HCT116 (cell line): ENCODE data around the gene GRK5. TPM values are rescaled to one million over a fixed set of nuclear protein-coding genes. Genes with fewer than 3 reads are reported as not detected.

Experiments used
- ATAC-seq: fragments of 200-7000 bp; cut with Tn5 transposase; 2 replicates; pipeline ENCODE4 v1.9.1; 2020; ENCODE audit warnings: mild to moderate bottlenecking, moderate library complexity
- BruUV-seq: library from RNA; stranded (reverse); fragments of 400-500 nt; replicated peaks from 2 replicates; lab custom pipeline; 2021; lab: Mats Ljungman, UMichigan
- CTCF ChIA-PET: fragments of 300-600 bp; sonication (Branson Sonifier 250); formaldehyde crosslinking; loops from one replicate; lab custom pipeline; 2021; ENCODE audit warnings: antibody characterized with exemption; lab: Charles Lee
- POLR2A ChIA-PET: fragments of 300-600, 350-600 bp; sonication (Branson Sonifier 250); formaldehyde crosslinking; loops from one replicate; lab custom pipeline; 2021; ENCODE audit warnings: antibody characterized with exemption; lab: Charles Lee
- RAD21 ChIA-PET, 2 experiments: fragments of 300-600 bp; sonication (Branson Sonifier 250); formaldehyde crosslinking; loops; one replicate each; lab custom pipeline; 2023; ENCODE audit warnings: low total read pairs in 2 of 2; ENCODE audit not compliant: uncharacterized antibody in 2 of 2, unreplicated experiment in 2 of 2, low non-redundant PET in 1 of 2; lab: Charles Lee
- DNase-seq: peaks from one replicate; pipeline ENCODE4 v3.0.0-alpha.2; 2010; ENCODE audit warnings: low read depth, low spot score
- H2AFZ ChIP-seq: fragments of 200-600 bp; shearing (Covaris generic), sonication (generic); 2 replicates; pipeline ENCODE4 v1.6.1; 2017; ENCODE audit warnings: low read depth, mixed run types, mixed read lengths, antibody characterized with exemption, low read length; ENCODE audit not compliant: poor library complexity, severe bottlenecking
- H3K27ac ChIP-seq: 2 replicates; pipeline ENCODE4 v1.5.1; 2012; ENCODE audit warnings: low read depth, low read length
- H3K27me3 ChIP-seq: fragments of 200-600 bp; sonication (generic); 2 replicates; pipeline ENCODE4 v1.6.1; 2016; ENCODE audit warnings: mixed run types, low read length, mixed read lengths; ENCODE audit not compliant: insufficient read depth
- H3K36me3 ChIP-seq, 2 experiments: fragments of 200-500 bp in 1 of 2; fragments of 200-600 bp in 1 of 2; sonication (Bioruptor generic) in 1 of 2; sonication (generic) in 1 of 2; 2 replicates each; pipeline versions ENCODE4 v1.5.1 to v1.6.1; 2014 to 2016; ENCODE audit warnings: low read length in 2 of 2, inconsistent platforms in 1 of 2, mixed read lengths in 1 of 2, mixed run types in 1 of 2; ENCODE audit not compliant: insufficient read depth in 2 of 2, control insufficient read depth in 1 of 2
- H3K4me1 ChIP-seq, 2 experiments: fragments of 200-600 bp in 1 of 2; sonication (generic) in 1 of 2; 2 replicates each; pipeline versions ENCODE4 v1.5.1 to v1.6.1; 2012 to 2017; ENCODE audit warnings: low read length in 2 of 2, inconsistent platforms in 1 of 2, mild to moderate bottlenecking in 1 of 2, mixed read lengths in 1 of 2, mixed run types in 1 of 2, moderate library complexity in 1 of 2; ENCODE audit not compliant: insufficient read depth in 2 of 2, control insufficient read depth in 1 of 2
- H3K4me2 ChIP-seq: fragments of 200-600 bp; sonication (generic); 2 replicates; pipeline ENCODE4 v1.6.1; 2017; ENCODE audit warnings: mixed run types, low read length, mixed read lengths
- H3K4me3 ChIP-seq, 2 experiments: fragments of 200-600 bp in 1 of 2; sonication (generic) in 1 of 2; replicated peaks in 1 of 2; 2 replicates each; pipeline ENCODE4 v1.5.1; 2011 to 2016; ENCODE audit warnings: low read length in 2 of 2, control low read depth in 1 of 2, low read depth in 1 of 2, mild to moderate bottlenecking in 1 of 2, mixed read lengths in 1 of 2, mixed run types in 1 of 2
- H3K79me2 ChIP-seq: fragments of 200-600 bp; sonication (generic); 2 replicates; pipeline ENCODE4 v1.6.1; 2017; ENCODE audit warnings: mild to moderate bottlenecking, mixed run types, low read length, moderate library complexity, mixed read lengths; ENCODE audit not compliant: insufficient read depth
- H3K9ac ChIP-seq: fragments of 200-600 bp; sonication (generic); 2 replicates; pipeline ENCODE4 v1.6.1; 2016; ENCODE audit warnings: low read length, mixed read lengths
- H3K9me2 ChIP-seq: fragments of 200-600 bp; sonication (generic), shearing (Covaris generic); 2 replicates; pipeline ENCODE4 v1.6.1; 2017; ENCODE audit warnings: mixed run types, mild to moderate bottlenecking, moderate library complexity; ENCODE audit not compliant: insufficient read depth
- H3K9me3 ChIP-seq, 2 experiments: fragments of 200-500 bp in 1 of 2; fragments of 200-600 bp in 1 of 2; sonication (Bioruptor generic) in 1 of 2; sonication (generic) in 1 of 2; 2 replicates each; pipeline ENCODE4 v1.6.1; 2014 to 2017; ENCODE audit warnings: low read length in 2 of 2, mixed read lengths in 2 of 2, inconsistent platforms in 1 of 2, low read depth in 1 of 2, mild to moderate bottlenecking in 1 of 2, mixed run types in 1 of 2, moderate library complexity in 1 of 2; ENCODE audit not compliant: control insufficient read depth in 1 of 2, insufficient read depth in 1 of 2
- H4K20me1 ChIP-seq: fragments of 200-600 bp; sonication (generic), shearing (Covaris generic); 2 replicates; pipeline ENCODE4 v1.6.1; 2017; ENCODE audit warnings: mixed run types, mild to moderate bottlenecking, moderate library complexity; ENCODE audit not compliant: insufficient read depth
- ATF3 ChIP-seq: IDR thresholded peaks from 2 replicates; pipeline ENCODE4 v1.6.1; 2012
- CBX3 ChIP-seq: IDR thresholded peaks from 2 replicates; pipeline ENCODE4 v1.6.1; 2012; ENCODE audit warnings: low read depth
- ELF1 ChIP-seq: IDR thresholded peaks from 2 replicates; pipeline ENCODE4 v1.6.1; 2012; ENCODE audit warnings: low read depth, borderline replicate concordance
- EZH2 ChIP-seq: fragments of 200-600 bp; sonication (generic); IDR thresholded peaks from 2 replicates; pipeline ENCODE4 v1.6.1; 2017; ENCODE audit warnings: antibody characterized with exemption, mixed run types
- EZH2phosphoT487 ChIP-seq: fragments of 200-600 bp; IDR thresholded peaks from 2 replicates; pipeline ENCODE4 v1.6.1; 2018; ENCODE audit warnings: antibody characterized with exemption, borderline replicate concordance
- FOSL1 ChIP-seq: IDR thresholded peaks from 2 replicates; pipeline ENCODE4 v1.6.1; 2012; ENCODE audit warnings: low read depth
- MAX ChIP-seq: IDR thresholded peaks from 2 replicates; pipeline ENCODE4 v1.6.1; 2012
- POLR2A ChIP-seq: IDR thresholded peaks from 2 replicates; pipeline ENCODE4 v1.7.0; 2011; ENCODE audit warnings: borderline replicate concordance; ENCODE audit not compliant: insufficient read depth, insufficient read length; ENCODE audit errors: extremely low read depth
- POLR2AphosphoS5 ChIP-seq: IDR thresholded peaks from 2 replicates; pipeline ENCODE4 v1.6.1; 2011; ENCODE audit warnings: mild to moderate bottlenecking, low read depth, low read length, moderate library complexity
- REST ChIP-seq: IDR thresholded peaks from 2 replicates; pipeline ENCODE4 v1.6.1; 2012; ENCODE audit warnings: low read depth
- SP1 ChIP-seq: IDR thresholded peaks from 2 replicates; pipeline ENCODE4 v1.6.1; 2012; ENCODE audit warnings: low read depth
- ZFX ChIP-seq: fragments of 450-650 bp; IDR thresholded peaks from 2 replicates; pipeline ENCODE4 v1.6.1; 2017
- ZNF274 ChIP-seq: fragments of 200-500 bp; sonication (Bioruptor generic); IDR thresholded peaks from 2 replicates; pipeline ENCODE4 v1.6.1; 2014; ENCODE audit warnings: mild to moderate bottlenecking, low read depth, low read length, inconsistent platforms
- intact Hi-C: fragments of 100-400 bp; cut with micrococcal nuclease; formaldehyde crosslinking; loops from 2 replicates; pipeline ENCODE4 v1.10.0; 2022
- total RNA-seq: library from RNA; stranded (reverse); gene quantifications from one replicate; pipeline ENCODE4 v1.2.1, GENCODE V29; 2021; ENCODE audit not compliant: unreplicated experiment

Gene GRK5
- total RNA-seq, 1 experiment from 2014 or later, result 7.3 TPM

- Histone ChIP-seq H3K79me2 (no peaks in the 10 kb centered on the region), H3K4me3 (no peak overlapping the region)
- intact Hi-C loops, result no loop called here
- BruUV-seq, result no TSS peak
- TF ChIP-seq REST, result no peak
- TF ChIP-seq, all 23 proteins: peak for 0
- ChIA-PET RAD21 (no interaction called here), CTCF (interaction anchor here (1.1 kb wide), 1 partner anchor 10 kb away, joined by 5 read pairs; no protein-coding TSS in a partner anchor), POLR2A (no interaction called here)
- Histone ChIP-seq H3K4me1 (no peaks in the 10 kb centered on the region), H2AFZ (no peak overlapping the region), H4K20me1 (no peaks in the 10 kb centered on the region), H3K9ac (no peak overlapping the region), H3K36me3 (peaks cover 0 to under 1% of the 10 kb centered on the region in 2 experiments; a peak in 2 of 4 replicates), H3K4me2 (no peak overlapping the region), H3K27ac (no peak overlapping the region), H3K27me3 (no peaks in the 10 kb centered on the region), H3K9me2 (no peaks in the 10 kb centered on the region), H3K9me3 (no peaks in the 10 kb centered on the region)
- DNase-seq (no peak), ATAC-seq (no peak)
These were observed 292.3 kb downstream of the GRK5 start for GRCh38 chr10:119499677-119500002.

- DNase-seq (no peak), ATAC-seq (no peak)
- Histone ChIP-seq H3K27me3 (no peaks in the 10 kb centered on the region), H3K9me2 (no peaks in the 10 kb centered on the region), H3K9ac (no peak overlapping the region), H2AFZ (no peak overlapping the region), H3K36me3 (peaks cover 0 to 5% of the 10 kb centered on the region in 2 experiments; a peak in 2 of 4 replicates), H3K9me3 (no peaks in the 10 kb centered on the region), H3K4me1 (no peaks in the 10 kb centered on the region), H3K79me2 (no peaks in the 10 kb centered on the region), H3K27ac (no peak overlapping the region), H3K4me3 (no peak overlapping the region), H4K20me1 (no peaks in the 10 kb centered on the region), H3K4me2 (no peak overlapping the region)
- BruUV-seq, result no TSS peak
- intact Hi-C loops, result no loop called here
- ChIA-PET RAD21 (no interaction called here), CTCF (interaction anchor here (1.1 kb wide), 1 partner anchor 11 kb away, joined by 5 read pairs; no protein-coding TSS in a partner anchor), POLR2A (no interaction called here)
- TF ChIP-seq EZH2 (no peak), EZH2phosphoT487 (no peak), ELF1 (no peak), CBX3 (no peak), MAX (no peak), FOSL1 (no peak), ZFX (no peak), REST (no peak), SP1 (no peak), POLR2AphosphoS5 (no peak), ZNF274 (no peak), POLR2A (no peak), ATF3 (no peak)
These were observed 292.9 kb downstream of the GRK5 start for GRCh38 chr10:119500123-119500795.
